Right ventricle myocardium inferior (tissue), 1 donor: ENCODE data around the gene ERCC6L2. TPM values are rescaled to one million over a fixed set of nuclear protein-coding genes. Genes with fewer than 3 reads are reported as not detected.

Source experiments
- ATAC-seq: fragments of 200-7000 bp; cut with Tn5 transposase; one replicate; pipeline ENCODE4 v1.9.1; 2020; ENCODE audit warnings: mild to moderate bottlenecking, moderate library complexity
- DNase-seq: peaks from one replicate; pipeline ENCODE4 v3.0.0; 2021; ENCODE audit errors: missing footprints
- intact Hi-C: fragments of 100-400 bp; cut with DNase I; formaldehyde crosslinking; loops from one replicate; pipeline ENCODE4 v1.11.0; 2022
- total RNA-seq: library from RNA; stranded (reverse); fragmentation: NEBNext Ultra II Directional; extraction: Animal tissue kit (Norgen Biotek cat#: 25700); gene quantifications from one replicate; pipeline ENCODE4 v1.2.1, GENCODE V29; 2021
- donor health status: DM: no; HTN: yes; CAD: no; lungs with severe emphysema.

ERCC6L2 gene
- total RNA-seq, 1 donor from 2014 or later, result 20.6 TPM

GRCh38 chr9:95910023-95910707 lies 34.7 kb downstream of the ERCC6L2 start:
- ATAC-seq, result no peak

GRCh38 chr9:95910770-95911340 lies 35.4 kb downstream of the ERCC6L2 start:
- no peak for DNase-seq
- intact Hi-C loops, result no loop called here
- ATAC-seq, result no peak

More at GRCh38 chr9:95910023-95910707, 34.7 kb downstream of the ERCC6L2 start:
- intact Hi-C loops, result no loop called here
- no peak for DNase-seq

- DNase-seq, result no peak
- no peak for ATAC-seq
- intact Hi-C loops, result no loop called here
Measured at GRCh38 chr9:95912773-95913172, 37.3 kb downstream of the ERCC6L2 start.

DNA sequence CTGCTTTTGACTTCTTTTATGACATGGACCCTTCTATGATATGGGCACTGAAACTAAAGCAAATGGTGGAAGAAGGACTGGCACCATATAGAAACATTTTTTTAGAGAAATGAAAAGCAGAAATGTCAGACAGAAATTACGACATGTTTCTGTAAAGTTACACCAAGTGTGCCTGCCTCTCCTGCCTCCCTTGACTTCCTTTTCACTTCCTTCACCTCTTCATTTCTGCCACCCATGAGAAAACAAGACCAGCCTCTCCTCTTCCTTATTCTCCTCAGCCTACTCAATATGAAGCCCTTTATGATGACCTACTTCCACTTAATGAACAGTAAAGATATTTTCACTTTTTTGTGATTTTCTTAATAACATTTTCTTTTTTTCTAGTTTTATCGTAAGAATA lies 44.5 kb downstream of the ERCC6L2 start:
- DNase-seq, result no peak
- ATAC-seq, result no peak
- intact Hi-C loops, result no loop called here

DNA sequence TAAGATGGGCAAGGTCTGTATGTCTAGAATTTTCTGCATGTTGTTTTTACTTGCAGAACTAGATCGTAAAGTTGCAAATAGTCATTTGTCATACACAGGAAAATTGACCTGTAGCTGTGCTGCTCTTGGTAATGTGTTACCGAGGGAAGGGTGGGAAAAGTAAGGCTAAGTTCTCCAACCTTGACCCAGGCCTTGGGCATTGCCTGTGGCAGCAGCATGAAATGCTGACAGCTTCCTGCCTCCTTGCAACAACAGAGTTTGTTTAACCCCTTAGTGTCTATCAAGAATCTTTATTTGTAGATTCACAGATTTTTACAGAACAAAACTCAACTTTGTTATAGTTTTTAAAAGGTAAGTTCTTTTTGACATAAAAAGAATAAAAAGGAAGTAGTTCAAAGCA lies 48.3 kb downstream of the ERCC6L2 start:
- DNase-seq, result no peak
- intact Hi-C loops, result no loop called here
- no peak for ATAC-seq

GRCh38 chr9:95924987-95925386 lies 49.5 kb downstream of the ERCC6L2 start:
- intact Hi-C loops, result no loop called here
- DNase-seq (no peak), ATAC-seq (no peak)

- DNase-seq (no peak), ATAC-seq (no peak)
- intact Hi-C loops, result no loop called here
Measured at GRCh38 chr9:95927271-95928004, 51.9 kb downstream of the ERCC6L2 start.

DNA sequence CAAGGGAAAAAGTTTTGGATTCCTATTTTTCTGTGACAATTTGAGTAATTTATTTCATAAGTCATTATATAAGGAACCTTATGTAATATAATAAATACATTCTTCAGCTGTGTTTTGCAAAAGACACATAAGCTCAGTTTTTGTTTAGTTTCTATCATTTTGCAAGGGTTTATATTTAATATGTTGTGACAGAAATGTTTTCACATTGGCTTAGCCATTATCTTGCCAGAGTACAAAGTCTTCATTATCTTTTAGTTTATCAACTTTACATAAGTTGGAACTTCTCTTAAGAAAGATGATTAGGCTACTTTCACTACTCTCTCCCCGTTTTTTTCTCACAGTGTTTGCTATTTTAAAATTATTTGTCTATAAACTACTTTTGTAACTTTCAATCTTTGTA lies 54.8 kb downstream of the ERCC6L2 start:
- no peak for ATAC-seq
- no peak for DNase-seq
- intact Hi-C loops, result no loop called here

DNA sequence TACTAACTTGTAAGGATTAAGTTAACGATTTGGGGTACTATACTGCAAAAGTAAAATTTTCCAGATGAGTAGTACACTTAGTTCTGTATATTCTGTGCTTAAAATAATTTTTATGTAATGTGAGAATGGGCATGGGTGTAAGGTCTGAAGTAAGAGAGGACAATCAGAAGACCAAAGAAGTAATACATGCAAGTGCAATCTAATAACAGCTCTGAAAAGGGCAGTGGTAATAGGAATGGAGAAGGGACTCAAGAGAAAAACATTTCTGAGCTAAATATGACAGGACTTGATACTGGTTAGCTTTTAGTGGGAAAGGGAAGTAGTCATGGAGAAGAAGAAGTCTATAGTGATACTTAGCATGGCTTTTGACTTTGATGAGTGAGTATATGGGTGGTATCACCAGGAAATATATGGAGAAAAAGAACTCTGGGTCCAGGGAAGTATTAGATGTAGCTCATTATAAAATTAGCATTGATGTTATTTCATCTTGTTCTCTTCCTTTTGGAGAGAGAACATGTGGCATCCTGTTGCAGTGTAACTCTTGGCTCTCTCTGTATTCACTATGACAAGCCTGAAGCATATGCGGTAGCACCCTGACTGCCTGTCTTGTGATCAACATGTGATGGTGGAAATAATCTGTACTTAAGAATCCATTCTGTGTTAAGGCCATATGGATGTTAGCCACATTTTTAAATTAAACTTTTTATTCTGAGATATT lies 60.5 kb downstream of the ERCC6L2 start:
- DNase-seq (no peak), ATAC-seq (no peak)
- intact Hi-C loops, result no loop called here

DNA sequence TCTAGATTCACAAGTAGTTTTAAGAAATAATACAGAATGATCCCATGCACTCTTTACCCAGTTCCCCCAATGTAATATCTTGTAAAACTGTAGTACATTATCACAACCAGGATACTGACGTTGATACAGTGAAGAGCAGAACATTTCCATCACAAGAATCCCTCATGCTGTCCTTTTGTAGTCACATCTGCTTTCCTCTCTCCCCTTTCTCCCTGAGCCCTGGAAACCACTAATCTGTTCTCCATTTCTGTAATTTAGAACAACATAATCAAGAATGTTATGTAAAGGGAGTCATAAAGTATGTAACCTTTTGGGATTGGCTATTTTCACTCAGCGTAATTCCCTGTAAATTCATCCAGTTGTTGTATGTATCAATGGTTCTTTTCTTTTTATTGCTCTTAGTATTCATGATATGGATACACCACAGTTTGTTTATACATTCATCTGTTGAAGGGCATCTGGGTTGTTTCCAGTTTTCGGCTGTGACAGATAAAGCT lies 61.1 kb downstream of the ERCC6L2 start:
- DNase-seq, result no peak
- ATAC-seq, result no peak
- intact Hi-C loops, result no loop called here

GRCh38 chr9:95937131-95937530 lies 61.6 kb downstream of the ERCC6L2 start:
- no peak for DNase-seq
- intact Hi-C loops, result no loop called here
- ATAC-seq, result no peak

DNA sequence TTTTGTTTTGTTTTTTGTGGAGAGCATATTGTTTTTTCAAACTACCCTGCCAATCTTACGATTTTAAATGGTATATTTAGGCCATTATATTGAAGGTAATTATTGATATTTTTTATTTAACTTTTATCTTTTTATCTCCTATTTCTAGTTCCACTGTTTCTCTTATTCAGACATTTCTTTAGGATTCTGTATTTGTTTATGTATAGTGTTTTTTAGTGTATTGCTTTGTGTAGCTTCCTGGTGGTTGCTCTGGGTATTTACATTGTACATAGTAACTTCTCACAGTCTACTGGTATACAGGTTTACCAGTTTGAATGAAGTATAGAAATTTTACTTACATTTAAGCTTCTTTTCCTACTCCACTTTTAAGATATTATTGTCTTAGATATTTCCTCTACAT lies 63.2 kb downstream of the ERCC6L2 start:
- ATAC-seq, result no peak
- intact Hi-C loops, result no loop called here

DNA sequence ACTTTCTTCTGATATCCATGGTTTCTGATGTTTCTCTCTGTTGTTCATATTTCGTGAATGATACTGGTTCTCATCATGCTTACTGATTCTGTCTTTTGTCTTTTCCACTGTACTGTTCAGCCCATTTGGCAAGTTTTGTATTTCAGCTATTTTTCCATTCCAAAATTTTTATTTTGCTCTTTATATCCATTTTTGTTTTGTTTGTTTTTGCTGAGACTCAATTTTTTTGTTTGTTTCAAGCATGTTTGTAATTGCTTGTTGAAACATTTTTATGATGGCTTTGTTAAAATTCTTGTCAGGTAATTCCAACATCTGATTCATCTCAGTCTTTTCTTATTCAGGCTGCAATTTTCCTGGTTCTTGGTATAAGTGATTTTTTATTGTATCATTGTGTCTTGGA lies 64.0 kb downstream of the ERCC6L2 start:
- ATAC-seq (no peak), DNase-seq (no peak)
- intact Hi-C loops, result no loop called here

More for the DNA sequence above, 63.2 kb downstream of the ERCC6L2 start:
- DNase-seq, result no peak

DNA sequence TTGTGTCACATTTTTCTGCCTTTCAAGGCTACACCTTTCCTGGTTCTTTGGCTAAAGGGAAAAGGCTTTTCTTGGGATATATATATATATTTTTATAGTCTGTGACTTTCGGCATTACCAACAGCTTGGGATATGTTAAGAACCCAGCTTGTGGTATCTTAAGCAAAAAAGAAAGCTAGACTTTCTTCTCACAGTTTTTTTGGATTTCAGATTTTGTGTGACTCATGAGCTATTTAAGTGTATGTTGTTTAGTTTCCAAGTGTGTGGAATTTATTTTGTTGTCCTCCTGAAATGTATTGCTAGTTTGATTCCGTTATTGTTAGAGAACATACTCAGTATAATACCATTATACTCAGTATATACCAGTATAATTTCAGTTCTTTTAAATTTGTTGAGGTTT lies 64.8 kb downstream of the ERCC6L2 start:
- ATAC-seq (no peak), DNase-seq (no peak)
- intact Hi-C loops, result no loop called here

DNA sequence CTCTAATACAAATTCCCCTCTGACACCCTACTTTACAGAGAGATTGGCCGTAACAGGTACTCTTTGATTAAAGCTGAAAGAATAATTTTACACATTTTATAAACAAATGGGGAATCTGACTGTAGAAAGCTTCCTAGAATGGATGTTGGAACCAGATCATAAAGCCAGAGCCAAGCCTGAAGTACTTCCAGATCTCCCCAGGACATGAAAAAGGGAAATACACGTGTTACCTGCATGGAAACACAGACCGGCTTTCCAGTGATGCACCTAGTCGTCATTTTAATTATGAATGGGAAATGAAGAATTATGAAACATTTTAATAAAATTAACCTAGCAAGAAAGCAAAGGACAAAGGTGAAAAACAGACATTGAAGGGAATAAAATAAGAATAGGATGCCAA lies 66.5 kb downstream of the ERCC6L2 start:
- intact Hi-C loops, result no loop called here
- no peak for DNase-seq

DNA sequence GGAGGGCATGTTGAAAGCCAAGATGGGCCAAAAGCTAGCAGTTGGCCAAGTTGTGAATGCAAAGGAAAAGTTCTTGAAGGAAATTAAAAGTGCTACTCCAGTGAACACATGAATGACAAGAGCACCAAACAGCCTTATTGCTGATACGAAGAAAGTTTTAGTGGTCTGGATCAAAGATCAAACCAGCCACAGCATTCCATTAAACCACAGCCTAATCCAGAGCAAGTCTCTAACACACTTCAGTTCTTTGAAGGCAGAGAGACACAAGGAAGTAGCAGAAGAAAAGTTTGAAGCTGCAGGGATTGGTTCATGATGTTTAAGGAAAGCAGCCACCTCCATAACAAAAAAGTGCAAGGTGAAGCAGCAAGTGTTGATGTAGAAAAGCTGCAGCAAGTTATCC lies 71.6 kb downstream of the ERCC6L2 start:
- no peak for DNase-seq
- intact Hi-C loops, result no loop called here
- ATAC-seq, result no peak

More for the DNA sequence above, 66.5 kb downstream of the ERCC6L2 start:
- ATAC-seq, result no peak

DNA sequence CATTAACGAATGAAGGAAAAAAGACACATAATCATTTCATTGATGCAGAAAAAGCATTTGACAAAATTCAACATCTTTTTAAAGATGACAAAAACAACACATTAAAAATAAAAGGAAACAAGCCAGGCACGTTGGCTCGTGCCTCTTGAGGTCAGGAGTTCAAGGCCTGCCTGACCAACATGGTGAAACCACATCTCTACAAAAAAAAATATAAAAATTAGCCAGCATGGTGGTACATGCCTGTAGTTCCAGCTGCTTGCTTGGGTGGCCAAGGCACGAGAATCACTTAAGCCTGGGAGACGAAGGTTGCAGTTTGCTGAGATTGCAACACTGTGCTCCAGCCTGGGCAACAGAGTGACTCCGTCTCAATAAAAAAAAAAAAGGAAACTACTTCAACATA lies 77.0 kb downstream of the ERCC6L2 start:
- intact Hi-C loops, result no loop called here
- DNase-seq, result peak; percentile 47
- no peak for ATAC-seq

DNA sequence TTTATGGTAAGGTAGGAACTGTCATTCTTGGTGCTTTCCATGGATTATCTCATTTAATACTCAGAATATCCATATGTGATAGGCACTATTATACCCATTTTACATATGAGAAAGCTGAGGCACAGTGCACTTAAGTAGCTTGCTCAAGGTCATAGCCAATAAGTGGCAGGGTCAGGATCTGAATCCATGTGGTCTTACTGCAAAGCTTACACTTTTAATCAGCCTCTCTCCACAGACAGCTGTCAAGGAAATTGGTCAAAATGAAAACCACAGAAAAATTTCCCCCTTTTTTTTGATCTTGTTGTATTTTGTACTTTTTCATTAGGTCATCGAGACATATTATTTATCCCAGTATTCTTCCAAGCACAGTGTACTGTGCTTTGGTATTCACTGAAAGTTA lies 78.5 kb downstream of the ERCC6L2 start:
- no peak for ATAC-seq
- no peak for DNase-seq
- intact Hi-C loops, result no loop called here

DNA sequence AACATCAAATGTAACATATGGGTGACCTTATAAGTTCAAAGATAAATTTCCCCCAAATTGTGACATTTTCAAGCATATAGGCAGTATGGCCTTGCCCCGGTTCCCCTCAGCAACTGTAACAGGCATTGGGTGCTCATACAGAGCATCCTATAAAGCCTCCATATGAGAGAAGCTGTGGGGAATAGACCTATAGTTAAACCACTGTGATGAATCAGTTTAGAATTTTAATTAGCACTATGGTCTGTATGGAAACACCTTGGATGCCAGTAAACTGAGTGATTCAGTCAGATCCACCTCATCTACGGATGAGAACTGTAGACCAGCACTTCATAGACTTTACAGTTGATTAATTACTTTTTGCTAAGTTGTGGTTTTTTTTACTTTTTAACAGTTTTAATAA lies 79.4 kb downstream of the ERCC6L2 start:
- DNase-seq (no peak), ATAC-seq (no peak)
- intact Hi-C loops, result no loop called here
